VCaP (cell line): ENCODE results near the gene HSPG2.

Experiments used
- H3K27ac ChIP-seq: fragments of 450-650 bp; 2 replicates; pipeline ENCODE4 v1.5.1; 2017
- TF ChIP-seq, protein P1 (sequence below): fragments of 450-650 bp; conservative IDR thresholded peaks from 2 replicates; pipeline ENCODE4 v1.5.1; 2017; ENCODE audit warnings: mild to moderate bottlenecking, moderate library complexity

HSPG2 gene

DNA sequence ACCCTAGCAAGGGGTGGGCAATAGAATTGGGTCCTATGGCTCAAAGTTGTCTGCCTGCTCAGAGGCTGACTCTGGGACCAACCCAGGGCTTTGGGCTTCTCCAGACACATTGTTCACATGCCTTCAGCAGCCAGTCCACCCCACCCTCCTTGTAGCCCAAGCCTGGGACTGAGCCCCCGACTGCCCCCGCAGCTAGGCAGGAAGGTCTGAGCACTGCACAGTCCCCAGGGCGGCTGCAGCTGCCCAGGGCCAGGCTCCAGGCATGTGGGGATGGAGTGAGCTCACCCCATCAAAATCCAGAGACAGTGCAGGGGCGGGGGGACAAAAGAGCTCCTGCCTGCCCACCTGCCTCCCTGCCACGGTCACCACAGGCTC lies 35.6 kb downstream of the HSPG2 start:
- no peak overlapping the region for H3K27ac ChIP-seq
- TF ChIP-seq, protein P1, sequence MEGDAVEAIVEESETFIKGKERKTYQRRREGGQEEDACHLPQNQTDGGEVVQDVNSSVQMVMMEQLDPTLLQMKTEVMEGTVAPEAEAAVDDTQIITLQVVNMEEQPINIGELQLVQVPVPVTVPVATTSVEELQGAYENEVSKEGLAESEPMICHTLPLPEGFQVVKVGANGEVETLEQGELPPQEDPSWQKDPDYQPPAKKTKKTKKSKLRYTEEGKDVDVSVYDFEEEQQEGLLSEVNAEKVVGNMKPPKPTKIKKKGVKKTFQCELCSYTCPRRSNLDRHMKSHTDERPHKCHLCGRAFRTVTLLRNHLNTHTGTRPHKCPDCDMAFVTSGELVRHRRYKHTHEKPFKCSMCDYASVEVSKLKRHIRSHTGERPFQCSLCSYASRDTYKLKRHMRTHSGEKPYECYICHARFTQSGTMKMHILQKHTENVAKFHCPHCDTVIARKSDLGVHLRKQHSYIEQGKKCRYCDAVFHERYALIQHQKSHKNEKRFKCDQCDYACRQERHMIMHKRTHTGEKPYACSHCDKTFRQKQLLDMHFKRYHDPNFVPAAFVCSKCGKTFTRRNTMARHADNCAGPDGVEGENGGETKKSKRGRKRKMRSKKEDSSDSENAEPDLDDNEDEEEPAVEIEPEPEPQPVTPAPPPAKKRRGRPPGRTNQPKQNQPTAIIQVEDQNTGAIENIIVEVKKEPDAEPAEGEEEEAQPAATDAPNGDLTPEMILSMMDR = no peak

DNA sequence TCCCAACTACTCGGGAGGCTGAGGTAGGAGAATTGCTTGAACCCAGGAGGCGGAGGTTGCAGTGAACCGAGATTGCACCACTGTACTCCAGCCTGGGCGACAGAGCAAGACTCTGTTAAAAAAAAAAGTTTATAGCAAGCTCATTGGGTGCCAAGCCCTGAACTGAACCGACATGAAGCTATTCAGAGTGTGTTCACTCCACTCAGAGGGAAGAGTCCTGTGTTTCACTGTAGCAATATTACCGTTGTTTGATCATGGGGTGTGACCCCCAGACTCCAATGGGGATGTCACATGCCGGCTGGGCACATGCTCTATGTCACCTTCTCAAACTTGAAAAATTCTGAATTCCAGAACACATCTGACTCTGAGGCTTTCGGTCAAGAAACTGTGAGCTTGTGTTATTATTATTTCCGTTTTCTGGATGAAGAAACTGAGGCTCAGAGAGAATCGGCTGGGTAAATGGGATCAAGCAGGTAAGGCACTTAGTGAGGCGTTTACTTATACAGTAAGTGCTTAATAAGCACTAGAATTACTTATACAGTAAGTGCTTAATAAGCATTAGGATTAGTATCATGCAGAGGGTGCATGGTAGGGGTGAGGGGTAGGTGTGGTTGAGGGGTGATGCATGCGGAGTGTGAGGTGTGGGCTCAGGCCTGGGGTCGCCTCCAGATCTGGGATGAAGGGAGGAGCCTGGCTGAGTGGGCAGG lies 36.2 kb downstream of the HSPG2 start:
- TF ChIP-seq, protein P1 = no peak
- no peak overlapping the region for H3K27ac ChIP-seq

DNA sequence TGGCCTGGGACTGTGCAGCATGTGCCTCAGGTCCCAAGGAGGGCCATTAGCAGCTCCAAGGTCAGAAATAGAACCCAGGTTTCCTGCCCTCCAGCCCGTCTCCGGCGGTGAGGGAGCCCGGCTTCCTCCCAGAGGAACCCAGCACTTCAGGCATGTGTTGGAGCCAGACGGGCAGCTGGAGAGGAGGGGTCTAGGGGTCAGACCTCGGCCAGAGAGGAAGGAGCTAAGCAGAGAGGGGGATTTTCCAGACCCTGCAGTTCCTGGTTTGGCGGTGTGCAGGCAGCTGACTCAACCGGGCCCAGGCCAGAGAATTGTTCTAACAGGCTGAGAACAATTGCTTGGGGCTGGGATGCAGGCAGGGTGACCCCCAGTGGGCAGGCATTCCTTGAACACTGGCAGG lies 37.1 kb downstream of the HSPG2 start:
- TF ChIP-seq, protein P1 = no peak
- H3K27ac ChIP-seq = no peak overlapping the region

DNA sequence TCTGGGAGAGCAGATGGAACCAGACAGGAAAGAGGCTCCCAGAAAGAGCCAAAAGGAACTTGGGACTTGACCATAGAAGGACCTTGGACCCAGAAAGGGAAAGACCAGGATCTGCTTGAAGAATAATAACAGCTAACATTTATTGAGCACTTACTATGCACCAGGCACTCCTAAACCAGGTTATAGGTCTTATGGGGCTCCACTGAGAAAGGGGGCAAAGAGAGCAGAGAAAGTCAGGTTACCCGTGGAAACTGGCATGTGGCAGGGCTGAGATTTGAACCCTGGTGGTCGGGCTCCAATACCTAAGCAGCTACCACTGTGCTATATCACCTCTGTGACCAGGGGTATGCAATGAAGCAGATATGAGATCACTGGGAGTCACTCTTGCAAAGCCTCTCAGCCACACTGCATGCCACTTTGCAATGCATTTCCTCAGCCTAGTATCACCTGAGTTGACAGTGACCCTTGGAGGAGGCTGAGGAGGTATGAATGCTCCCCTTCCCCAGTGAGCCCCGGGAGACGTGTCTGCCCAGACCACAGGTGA lies 37.8 kb downstream of the HSPG2 start:
- no peak overlapping the region for H3K27ac ChIP-seq
- TF ChIP-seq, protein P1 = no peak

DNA sequence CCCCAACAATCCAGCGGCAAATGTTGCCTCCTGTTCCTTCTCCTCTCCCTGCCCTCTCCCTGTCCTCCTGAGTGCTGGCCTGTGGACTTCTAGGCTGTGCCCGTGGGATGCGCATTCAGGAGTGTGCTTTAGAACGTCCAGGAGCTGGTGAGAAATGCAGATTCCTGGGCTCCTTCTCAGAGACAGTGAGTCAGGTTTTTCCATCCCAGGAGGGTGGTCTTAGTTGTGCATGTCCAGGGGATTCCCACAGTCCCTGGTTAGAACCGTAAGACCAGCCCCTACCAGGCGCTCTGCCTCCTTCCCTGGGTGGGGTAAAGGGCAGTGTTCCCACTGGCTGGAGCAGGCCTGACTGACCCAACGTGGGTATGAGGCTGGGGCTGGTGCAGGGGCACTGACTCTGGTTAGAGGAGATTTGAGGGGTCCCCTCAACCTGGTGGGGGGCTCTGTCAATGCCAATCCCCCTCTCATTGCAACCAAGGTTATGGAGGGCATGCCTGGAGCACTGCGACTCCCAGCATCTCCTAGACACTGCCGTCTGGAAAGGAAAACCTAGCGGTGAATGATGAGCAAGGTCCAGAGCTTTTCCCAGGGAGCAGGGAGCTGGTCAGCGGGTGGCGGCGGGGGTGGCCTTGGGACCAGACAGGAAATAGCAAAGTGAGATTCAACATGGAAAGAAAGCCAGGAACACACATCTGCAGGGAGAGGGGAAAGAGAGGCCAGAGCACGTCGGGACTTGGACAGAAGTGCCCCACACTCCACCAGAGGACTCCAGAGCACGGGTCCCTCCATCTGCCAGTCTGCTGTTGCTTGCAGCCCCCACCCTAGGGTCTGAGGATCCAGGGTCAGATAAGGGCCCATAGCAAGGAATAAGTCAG lies 38.5 kb downstream of the HSPG2 start:
- H3K27ac ChIP-seq = no peak overlapping the region
- TF ChIP-seq, protein P1 = no peak

DNA sequence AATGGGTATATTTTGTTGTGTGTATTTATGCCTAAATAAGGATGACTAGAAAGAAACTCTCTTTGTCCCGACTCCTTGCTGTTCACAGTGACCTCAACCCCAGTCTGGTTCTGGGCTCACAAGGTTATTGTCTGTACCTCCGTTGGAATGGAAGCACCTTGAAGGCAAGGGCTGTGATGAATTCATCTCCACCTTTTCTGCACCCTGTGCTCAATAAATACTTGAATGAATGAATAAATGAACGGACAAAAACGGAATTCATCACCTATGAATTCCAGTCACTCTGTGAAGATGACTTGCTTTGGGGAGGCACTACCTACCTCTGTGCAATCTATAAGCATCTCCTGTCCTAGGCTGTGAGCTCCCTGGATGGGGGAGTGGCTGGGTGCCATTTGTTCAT lies 39.3 kb downstream of the HSPG2 start:
- TF ChIP-seq, protein P1 = no peak
- H3K27ac ChIP-seq = no peak overlapping the region
